HepG2 (cell line): ENCODE results near the gene PGC. TPM values are rescaled to one million over a fixed set of nuclear protein-coding genes. Genes with fewer than 3 reads are reported as not detected.

ENCODE experiments used
- ATAC-seq: fragments of 200-7000 bp; cut with Tn5 transposase; 3 replicates; pipeline ENCODE4 v1.9.1; 2020; ENCODE audit warnings: mild to moderate bottlenecking, moderate library complexity
- BruUV-seq: library from RNA; stranded (reverse); fragments of 400-500 nt; replicated peaks from 2 replicates; lab custom pipeline; 2021; lab: Mats Ljungman, UMichigan
- CTCF ChIA-PET: fragments of 300-600 bp; formaldehyde crosslinking; extraction: SDS; loops from one replicate; lab custom pipeline; 2021; ENCODE audit warnings: low total read pairs, inconsistent platforms, low intra/inter-chr PET ratio; lab: Yijun Ruan, JAX
- POLR2A ChIA-PET: fragments of 350-600 bp; sonication (Branson Sonifier 250); formaldehyde crosslinking; loops from one replicate; lab custom pipeline; 2020; ENCODE audit warnings: antibody characterized with exemption, inconsistent platforms; lab: Yijun Ruan, JAX
- DNase-seq: peaks from one replicate; pipeline ENCODE4 v3.0.0-alpha.2; 2015; ENCODE audit warnings: low spot score
- FAIRE-seq: peaks from 3 replicates; lab custom pipeline; 2011; peaks lifted over from hg19 to GRCh38; lab: Jason Lieb, UNC
- H2AFZ ChIP-seq: one replicate; pipeline ENCODE4 v1.6.1; 2011; ENCODE audit warnings: low read length, inconsistent platforms
- H3K27ac ChIP-seq: fragments of 300-600 bp; 3 replicates; pipeline ENCODE4 v1.8.0; 2011; ENCODE audit warnings: mixed run types, mild to moderate bottlenecking, mixed read lengths, low read length, inconsistent platforms; ENCODE audit not compliant: insufficient read depth; ENCODE audit errors: extremely low read length
- H3K27me3 ChIP-seq, 2 experiments: fragments of 200-600 bp in 1 of 2; 2 replicates in 1 of 2; 3 replicates in 1 of 2; pipeline versions ENCODE4 v1.6.0 to v1.8.0; 2011; ENCODE audit warnings: low read length in 2 of 2, mild to moderate bottlenecking in 2 of 2, moderate library complexity in 2 of 2, inconsistent platforms in 1 of 2; ENCODE audit not compliant: insufficient read depth in 2 of 2, control insufficient read depth in 1 of 2
- H3K36me3 ChIP-seq, 2 experiments: fragments of 200-600 bp in 1 of 2; replicated peaks in 1 of 2; 2 replicates in 1 of 2; 3 replicates in 1 of 2; pipeline versions ENCODE4 v1.5.1 to v1.8.0; 2011; ENCODE audit warnings: low read length in 2 of 2, inconsistent platforms in 1 of 2; ENCODE audit not compliant: insufficient read depth in 2 of 2, control insufficient read depth in 1 of 2
- H3K4me1 ChIP-seq: 2 replicates; pipeline ENCODE4 v1.5.1; 2012; ENCODE audit warnings: low read length, inconsistent platforms; ENCODE audit not compliant: insufficient read depth
- H3K4me2 ChIP-seq: 2 replicates; pipeline ENCODE4 v1.6.0; 2011; ENCODE audit warnings: low read depth, low read length, inconsistent platforms
- H3K4me3 ChIP-seq, 3 experiments: fragments of 200-600 bp in 1 of 3; sonication (generic), shearing (Covaris generic) in 1 of 3; replicated peaks in 1 of 3; 2 replicates each; pipeline ENCODE4 v1.5.1; 2011 to 2016; ENCODE audit warnings: low read length in 3 of 3, inconsistent platforms in 2 of 3, low read depth in 2 of 3, mild to moderate bottlenecking in 2 of 3, control low read depth in 1 of 3, mixed read lengths in 1 of 3; ENCODE audit not compliant: insufficient read depth in 1 of 3
- H3K79me2 ChIP-seq: one replicate; pipeline ENCODE4 v1.6.1; 2011; ENCODE audit warnings: low read length, inconsistent platforms; ENCODE audit not compliant: insufficient read depth
- H3K9ac ChIP-seq: 2 replicates; pipeline ENCODE4 v1.6.0; 2011; ENCODE audit warnings: mild to moderate bottlenecking, low read depth, low read length, inconsistent platforms; ENCODE audit not compliant: insufficient read depth
- H3K9me3 ChIP-seq: 2 replicates; pipeline ENCODE4 v1.5.1; 2012; ENCODE audit warnings: mild to moderate bottlenecking, low read length
- H4K20me1 ChIP-seq: 2 replicates; pipeline ENCODE4 v1.6.0; 2011; ENCODE audit warnings: inconsistent platforms, mild to moderate bottlenecking, low read length, moderate library complexity; ENCODE audit not compliant: insufficient read depth
- ATF7 ChIP-seq, 2 experiments: fragments of 450-650 bp in 1 of 2; sonication (generic) in 1 of 2; formaldehyde crosslinking in 1 of 2; IDR thresholded peaks; 2 replicates each; pipeline versions ENCODE4 v1.4.0 to v1.6.1; 2016 to 2020; ENCODE audit warnings: antibody characterized with exemption in 1 of 2, mild to moderate bottlenecking in 1 of 2, missing genetic modification reagents in 1 of 2
- IKZF1 ChIP-seq: fragments of 450-650 bp; IDR thresholded peaks from 2 replicates; pipeline ENCODE4 v1.7.1; 2016
- LCORL ChIP-seq, 2 experiments: fragments of 450-650 bp in 1 of 2; sonication (generic) in 1 of 2; formaldehyde crosslinking in 1 of 2; IDR thresholded peaks; 2 replicates each; pipeline versions ENCODE4 v1.5.0 to v1.6.1; 2017 to 2020; ENCODE audit warnings: antibody characterized with exemption in 1 of 2, missing genetic modification reagents in 1 of 2
- ZNF10 ChIP-seq: sonication (generic); formaldehyde crosslinking; IDR thresholded peaks from 2 replicates; pipeline ENCODE4 v1.4.0; 2020; ENCODE audit warnings: mild to moderate bottlenecking, low read depth, missing genetic modification reagents, borderline replicate concordance
- ZNF816 ChIP-seq: sonication (generic); formaldehyde crosslinking; IDR thresholded peaks from 2 replicates; pipeline ENCODE4 v1.8.0; 2022; ENCODE audit warnings: missing genetic modification reagents, mild to moderate bottlenecking, borderline replicate concordance
- WGBS: methylation state at CpG from one replicate; pipeline ENCODE4 v1.1.6; 2017; ENCODE audit warnings: low lambda C conversion rate; 5-methylcytosine and 5-hydroxymethylcytosine counted together
- in situ Hi-C: cut with HindIII; loops from 2 replicates; pipeline ENCODE4 v1.10.0; 2017; ENCODE audit warnings: low pct_unique_long_range_greater_than_20kb; ENCODE audit not compliant: extremely low pct_ligation_motif_present
- intact Hi-C: fragments of 100-400 bp; cut with micrococcal nuclease; formaldehyde crosslinking; loops from one replicate; pipeline ENCODE4 v1.10.0; 2022; ENCODE audit not compliant: unreplicated experiment
- polyA plus RNA-seq, 8 experiments: library from polyadenylated mRNA; depleted of rRNA in 3 of 8; stranded (reverse) in 7 of 8; unstranded in 1 of 8; fragments of >200 nt; fragmentation: Illumina TruSeq in 4 of 8; extraction: Trizol in 4 of 8; gene quantifications; 2 replicates each; pipeline versions ENCODE4 v1.2.1 to v1.2.3, GENCODE V29; 2011 to 2016; ENCODE audit warnings: low read depth in 4 of 8, missing spikeins in 1 of 8, mixed read lengths in 1 of 8; ENCODE audit not compliant: insufficient read depth in 1 of 8
- total RNA-seq, 5 experiments: library from RNA; depleted of rRNA; stranded (reverse); fragments of >200 nt; fragmentation: Illumina TruSeq; extraction: Trizol; gene quantifications; 2 replicates each; pipeline ENCODE4 v1.2.3, GENCODE V29; 2016; ENCODE audit warnings: low read depth in 1 of 5

PGC gene
- total and polyA plus RNA-seq, 2 of the 13 experiments (the other 11 are each of a cell fraction or from before 2014, with no cell fraction given): 426 to 502 TPM

- 0 out of 2 replicates have a peak, but pooled peaks have one; percentile 5 for TF ChIP-seq LCORL (IDR thresholded peaks at IDR 0.05)
- no peak for TF ChIP-seq LCORL (CRISPR knock-in tag; IDR thresholded peaks at IDR 0.05)
- peak; percentile 66; the same call in 1 of the 2 replicates for TF ChIP-seq ATF7 (IDR thresholded peaks at IDR 0.05)
- no peak for TF ChIP-seq ATF7 (CRISPR knock-in tag; IDR thresholded peaks at IDR 0.05)
Observed at GRCh38 chr6:41691426-41692079, 55.6 kb downstream of the PGC start (continued).

- H3K27me3 ChIP-seq: no peaks in the 10 kb centered on the region
- no peaks in the 10 kb centered on the region for H4K20me1 ChIP-seq
- CTCF ChIA-PET: no interaction called here
- no peak overlapping the region for H3K4me2 ChIP-seq
- intact Hi-C loops (no loop called here), in situ Hi-C loops (no loop called here)
- no peaks in the 10 kb centered on the region for H3K9me3 ChIP-seq
- H2AFZ ChIP-seq: no peak overlapping the region
- no peak overlapping the region for H3K27ac ChIP-seq
- FAIRE-seq: no peak
- no peak for TF ChIP-seq ZNF816
- no peak for TF ChIP-seq ZNF10 (CRISPR knock-in tag)
- no peak for TF ChIP-seq IKZF1
- BruUV-seq: no TSS peak
- H3K9ac ChIP-seq: no peak overlapping the region
- no peak for ATAC-seq
- peaks cover 5 to 11% of the 10 kb centered on the region in 2 experiments; a peak in 1 of 5 replicates for H3K36me3 ChIP-seq
- no peaks in the 10 kb centered on the region for H3K79me2 ChIP-seq
- H3K4me1 ChIP-seq: peaks cover 11% of the 10 kb centered on the region; the same call in 1 of the 2 replicates
- DNase-seq: no peak
- POLR2A ChIA-PET: no interaction called here
- 98% methylated on average over 16 of the region's 25 CpGs for WGBS
- no peak overlapping the region for H3K4me3 ChIP-seq
Observed at GRCh38 chr6:41690541-41691330, 56.5 kb downstream of the PGC start.
